ENCODE data around the gene COL6A1.

- TF ChIP-seq CTCF (IDR thresholded peaks at IDR 0.05; ENCODE audit: low read depth, low read length) (no peak), EZH2phosphoT487 (IDR thresholded peaks at IDR 0.05; ENCODE audit: low read depth) (no peak)
These were observed 33.3 kb downstream of the COL6A1 start for GRCh38 chr21:46014828-46015227.

Measured in OCI-LY3 (cell line).